Astrocyte (in vitro differentiated cells and primary cell): Measurements from ENCODE around the gene UNC5B. TPM values are rescaled to one million over a fixed set of nuclear protein-coding genes. Genes with fewer than 3 reads are reported as not detected.

Source experiments
- DNase-seq: peaks from one replicate; pipeline ENCODE4 v3.0.0-alpha.2; 2010; ENCODE audit warnings: low read depth
- FAIRE-seq: peaks from 2 replicates; lab custom pipeline; 2011; peaks lifted over from hg19 to GRCh38; lab: Jason Lieb, UNC
- H2AFZ ChIP-seq: 2 replicates; pipeline ENCODE4 v1.6.0; 2012; ENCODE audit warnings: low read depth, low read length, inconsistent platforms
- H3K27ac ChIP-seq: 2 replicates; pipeline ENCODE4 v1.5.1; 2011; ENCODE audit warnings: low read depth, low read length, inconsistent platforms
- H3K27me3 ChIP-seq: 2 replicates; pipeline ENCODE4 v1.6.0; 2011; ENCODE audit warnings: low read length, inconsistent platforms; ENCODE audit not compliant: insufficient read depth
- H3K36me3 ChIP-seq: 2 replicates; pipeline ENCODE4 v1.5.1; 2011; ENCODE audit warnings: low read length, inconsistent platforms; ENCODE audit not compliant: insufficient read depth
- H3K4me1 ChIP-seq: 2 replicates; pipeline ENCODE4 v1.5.1; 2011; ENCODE audit warnings: low read length, inconsistent platforms; ENCODE audit not compliant: insufficient read depth
- H3K4me2 ChIP-seq: 2 replicates; pipeline ENCODE4 v1.6.0; 2012; ENCODE audit warnings: low read length, inconsistent platforms
- H3K4me3 ChIP-seq: 2 replicates; pipeline ENCODE4 v1.5.1; 2011; ENCODE audit warnings: low read depth, mild to moderate bottlenecking, low read length, inconsistent platforms; ENCODE audit not compliant: insufficient read depth
- H3K79me2 ChIP-seq: 2 replicates; pipeline ENCODE4 v1.6.0; 2012; ENCODE audit warnings: mild to moderate bottlenecking, low read length, inconsistent platforms; ENCODE audit not compliant: insufficient read depth
- H3K9ac ChIP-seq: 2 replicates; pipeline ENCODE4 v1.6.0; 2012; ENCODE audit warnings: mild to moderate bottlenecking, low read length, inconsistent platforms
- H3K9me3 ChIP-seq: 2 replicates; pipeline ENCODE4 v1.5.1; 2012; ENCODE audit warnings: low read depth, mild to moderate bottlenecking, low read length, inconsistent platforms; ENCODE audit not compliant: insufficient read depth
- H4K20me1 ChIP-seq: 2 replicates; pipeline ENCODE4 v1.6.0; 2012; ENCODE audit warnings: low read length, inconsistent platforms; ENCODE audit not compliant: insufficient read depth
- H3K27ac Mint-ChIP-seq: one replicate; pipeline ENCODE4 v1.8.0; 2021; ENCODE audit warnings: mild to moderate bottlenecking, mixed read lengths; ENCODE audit not compliant: unreplicated experiment
- H3K27me3 Mint-ChIP-seq: one replicate; pipeline ENCODE4 v1.8.0; 2021; ENCODE audit warnings: low read depth, mixed read lengths; ENCODE audit not compliant: unreplicated experiment
- H3K36me3 Mint-ChIP-seq: one replicate; pipeline ENCODE4 v1.8.0; 2021; ENCODE audit warnings: low read depth, mixed read lengths; ENCODE audit not compliant: unreplicated experiment
- H3K4me1 Mint-ChIP-seq: one replicate; pipeline ENCODE4 v1.8.0; 2021; ENCODE audit warnings: low read depth, mixed read lengths; ENCODE audit not compliant: unreplicated experiment
- H3K4me3 Mint-ChIP-seq: one replicate; pipeline ENCODE4 v1.8.0; 2021; ENCODE audit warnings: mild to moderate bottlenecking, moderate library complexity, mixed read lengths; ENCODE audit not compliant: unreplicated experiment
- H3K9me3 Mint-ChIP-seq: one replicate; pipeline ENCODE4 v1.8.0; 2021; ENCODE audit warnings: mild to moderate bottlenecking, mixed read lengths; ENCODE audit not compliant: unreplicated experiment
- EZH2 ChIP-seq: IDR thresholded peaks from 2 replicates; pipeline ENCODE4 v1.6.1; 2012; ENCODE audit warnings: mild to moderate bottlenecking, low read length, inconsistent platforms; ENCODE audit not compliant: insufficient read depth
- total RNA-seq: library from RNA; stranded (reverse); gene quantifications from 2 replicates; pipeline ENCODE4 v1.2.1, GENCODE V29; 2021
- TF ChIP-seq, protein P1 (sequence below): IDR thresholded peaks from 2 replicates; pipeline ENCODE4 v1.5.1; 2011; ENCODE audit warnings: low read depth, mild to moderate bottlenecking, inconsistent platforms, low read length, moderate library complexity; ENCODE audit not compliant: insufficient read depth

Gene UNC5B
- total RNA-seq, 1 donor from 2014 or later, result 15.0 TPM

DNA sequence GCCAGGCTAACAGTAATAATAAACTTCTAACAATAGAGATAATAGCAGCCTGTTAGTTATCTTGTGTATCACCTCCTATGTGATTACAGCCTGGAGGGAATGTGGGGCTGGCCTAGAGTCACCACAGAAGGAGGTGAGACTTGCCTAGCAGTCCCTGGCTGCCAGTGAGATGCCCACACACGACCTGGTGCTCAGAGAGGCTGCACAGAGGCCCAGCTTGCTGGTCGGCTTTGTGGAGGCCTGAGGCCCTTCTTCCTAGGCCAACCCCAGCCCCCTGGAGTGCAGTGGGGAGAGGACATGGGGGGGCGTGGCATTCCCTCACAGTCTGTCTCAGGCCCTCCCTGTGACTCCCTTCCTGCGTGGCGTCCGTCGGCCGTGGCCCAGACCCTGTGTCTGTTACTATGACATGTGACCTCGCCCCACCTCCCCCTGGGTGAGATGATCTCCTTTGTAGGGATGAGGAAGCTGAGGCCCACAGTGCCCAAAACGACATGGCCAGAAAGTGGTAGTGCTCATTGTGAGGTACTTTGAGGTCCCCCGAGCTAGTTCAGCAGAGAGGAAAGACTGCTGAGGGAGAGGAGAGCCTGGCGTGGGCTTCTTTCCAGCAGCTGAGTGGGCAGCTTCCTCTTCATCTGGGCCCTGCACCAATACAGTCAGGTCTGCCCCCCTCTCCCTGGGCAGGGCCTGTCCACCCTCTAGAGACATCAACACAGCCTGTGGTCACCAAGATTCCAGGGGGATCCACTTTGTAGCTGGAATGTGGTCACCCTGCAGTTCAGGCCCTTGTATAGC, 29.7 kb downstream of the UNC5B start:
- H3K9ac ChIP-seq, result peak overlapping the region; percentile 2
- no peak overlapping the region for H3K4me3 ChIP-seq
- no peaks in the 10 kb centered on the region for H3K36me3 ChIP-seq
- FAIRE-seq (no peak), DNase-seq (peak; percentile 37)
- Mint-ChIP-seq H3K27me3 (peaks cover 3% of the 10 kb centered on the region), H3K4me1 (peaks cover 38% of the 10 kb centered on the region), H3K9me3 (no peaks in the 10 kb centered on the region), H3K4me3 (no peak overlapping the region), H3K36me3 (peaks cover 2% of the 10 kb centered on the region), H3K27ac (no peak overlapping the region)
- no peaks in the 10 kb centered on the region for H3K9me3 ChIP-seq
- peaks cover 62% of the 10 kb centered on the region for H3K4me1 ChIP-seq
- TF ChIP-seq, protein P1, sequence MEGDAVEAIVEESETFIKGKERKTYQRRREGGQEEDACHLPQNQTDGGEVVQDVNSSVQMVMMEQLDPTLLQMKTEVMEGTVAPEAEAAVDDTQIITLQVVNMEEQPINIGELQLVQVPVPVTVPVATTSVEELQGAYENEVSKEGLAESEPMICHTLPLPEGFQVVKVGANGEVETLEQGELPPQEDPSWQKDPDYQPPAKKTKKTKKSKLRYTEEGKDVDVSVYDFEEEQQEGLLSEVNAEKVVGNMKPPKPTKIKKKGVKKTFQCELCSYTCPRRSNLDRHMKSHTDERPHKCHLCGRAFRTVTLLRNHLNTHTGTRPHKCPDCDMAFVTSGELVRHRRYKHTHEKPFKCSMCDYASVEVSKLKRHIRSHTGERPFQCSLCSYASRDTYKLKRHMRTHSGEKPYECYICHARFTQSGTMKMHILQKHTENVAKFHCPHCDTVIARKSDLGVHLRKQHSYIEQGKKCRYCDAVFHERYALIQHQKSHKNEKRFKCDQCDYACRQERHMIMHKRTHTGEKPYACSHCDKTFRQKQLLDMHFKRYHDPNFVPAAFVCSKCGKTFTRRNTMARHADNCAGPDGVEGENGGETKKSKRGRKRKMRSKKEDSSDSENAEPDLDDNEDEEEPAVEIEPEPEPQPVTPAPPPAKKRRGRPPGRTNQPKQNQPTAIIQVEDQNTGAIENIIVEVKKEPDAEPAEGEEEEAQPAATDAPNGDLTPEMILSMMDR, result no peak
- no peak for TF ChIP-seq EZH2
- no peaks in the 10 kb centered on the region for H3K27me3 ChIP-seq
- peaks cover 5% of the 10 kb centered on the region for H3K79me2 ChIP-seq
- H2AFZ ChIP-seq, result no peak overlapping the region
- H3K4me2 ChIP-seq, result peak overlapping the region; percentile 45
- H4K20me1 ChIP-seq, result peaks cover 28% of the 10 kb centered on the region
- H3K27ac ChIP-seq, result no peak overlapping the region

DNA sequence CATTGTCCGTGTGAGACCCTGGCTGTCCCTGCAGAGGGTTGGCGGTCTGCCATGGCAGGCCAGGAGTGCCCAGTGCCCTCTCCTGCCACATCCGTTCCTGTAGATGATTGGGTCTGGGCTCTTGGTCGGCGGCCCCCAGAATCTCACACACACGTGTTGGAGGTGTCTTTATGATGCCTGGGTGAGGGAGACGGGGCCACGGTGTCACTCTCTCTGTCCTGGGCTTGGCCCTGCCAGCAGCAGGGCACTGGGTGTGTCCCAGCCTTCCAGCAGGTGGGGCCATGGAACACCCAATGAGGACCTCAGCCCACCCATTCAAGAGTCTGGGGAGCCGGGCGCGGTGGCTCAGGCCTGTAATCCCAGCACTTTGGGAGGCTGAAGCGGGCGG, 30.2 kb downstream of the UNC5B start:
- no peaks in the 10 kb centered on the region for H3K27me3 ChIP-seq
- H3K4me2 ChIP-seq, result peak overlapping the region; percentile 45
- Mint-ChIP-seq H3K4me3 (no peak overlapping the region), H3K9me3 (no peaks in the 10 kb centered on the region), H3K27me3 (no peaks in the 10 kb centered on the region), H3K27ac (no peak overlapping the region), H3K36me3 (peaks cover 2% of the 10 kb centered on the region), H3K4me1 (peaks cover 34% of the 10 kb centered on the region)
- FAIRE-seq (no peak), DNase-seq (no peak)
- H4K20me1 ChIP-seq, result peaks cover 34% of the 10 kb centered on the region
- H3K9me3 ChIP-seq, result no peaks in the 10 kb centered on the region
- no peaks in the 10 kb centered on the region for H3K36me3 ChIP-seq
- no peak overlapping the region for H2AFZ ChIP-seq
- H3K4me3 ChIP-seq, result no peak overlapping the region
- TF ChIP-seq, protein P1, result no peak
- no peak for TF ChIP-seq EZH2
- H3K79me2 ChIP-seq, result peaks cover 5% of the 10 kb centered on the region
- H3K9ac ChIP-seq, result peak overlapping the region; percentile 2
- peaks cover 63% of the 10 kb centered on the region for H3K4me1 ChIP-seq
- H3K27ac ChIP-seq, result no peak overlapping the region
